ENCODE measurements around the gene STAU1.

The STAU1 gene

GRCh38 chr20:49074521-49074920 lies 113.6 kb downstream of the STAU1 start:
- no peak for DNase-seq (ENCODE audit: low read depth in 3 of 3)

Measured in stimulated activated CD4-positive, alpha-beta T cell treated with anti-CD3 and anti-CD28 coated beads, TNF-alpha, amount 100 ng/mL, for 4 hours (primary cell).